ENCODE results near the gene ERC2.
A peak's percentile ranks its signal among the peaks of the same experiment; 100 is the strongest.

Gene ERC2

DNA sequence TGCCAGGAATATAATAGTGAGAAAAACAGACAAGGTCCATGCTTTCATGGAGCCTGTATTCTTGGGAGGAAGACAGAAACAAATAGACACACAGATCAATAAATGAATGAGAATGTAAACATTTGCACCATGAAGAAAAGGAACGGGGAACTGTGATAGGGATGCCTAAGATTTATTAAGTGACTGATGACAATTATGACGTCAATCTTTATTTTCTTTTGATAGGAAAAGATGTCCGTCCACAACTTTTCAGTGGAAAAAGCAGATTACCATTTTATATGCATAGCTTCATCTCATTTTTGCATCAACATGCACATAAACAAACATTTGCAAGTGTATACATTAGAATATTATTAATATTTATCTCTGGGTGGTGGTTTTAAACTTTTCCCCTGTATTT is 953.3 kb downstream of the ERC2 start:
- Histone ChIP-seq H3K79me2 (ENCODE audit: control insufficient read depth, insufficient read depth, low read length, poor library complexity) (no peaks in the 10 kb centered on the region), H4K12ac (ENCODE audit: low read depth, low read length) (no peak overlapping the region), H3K18ac (ENCODE audit: low read length) (no peak overlapping the region), H3K23ac (ENCODE audit: low read length) (no peak overlapping the region), H3K27me3 (ENCODE audit: insufficient read depth, low read length) (no peaks in the 10 kb centered on the region), H3K79me1 (ENCODE audit: low read length) (no peaks in the 10 kb centered on the region), H3K9me3 (ENCODE audit: insufficient read depth, low read depth, low read length) (no peaks in the 10 kb centered on the region), H3K4me2 (ENCODE audit: low read length) (no peak overlapping the region), H3K4me3 (ENCODE audit: low read depth, low read length) (no peak overlapping the region), H3K27ac (ENCODE audit: low read depth, low read length) (no peak overlapping the region), H2AFZ (ENCODE audit: insufficient read depth, low read length, poor library complexity) (no peak overlapping the region), H3K36me3 (ENCODE audit: control insufficient read depth in 1 of 2, insufficient read depth in 2 of 2, low read length in 2 of 2) (no peaks in the 10 kb centered on the region), H4K91ac (ENCODE audit: low read depth, low read length) (no peak overlapping the region), H2BK120ac (ENCODE audit: insufficient read depth, low read length, poor library complexity) (no peak overlapping the region), H2BK5ac (ENCODE audit: low read depth, low read length, poor library complexity) (no peak overlapping the region), H2BK12ac (ENCODE audit: low read length) (no peak overlapping the region), H3K9ac (ENCODE audit: low read length) (no peak overlapping the region), H3K4me1 (ENCODE audit: control insufficient read depth in 1 of 2, insufficient read depth in 2 of 2, low read length in 2 of 2) (peaks cover 4 to 7% of the 10 kb centered on the region in 2 experiments), H3K14ac (ENCODE audit: low read length) (no peak overlapping the region), H4K8ac (ENCODE audit: low read depth, low read length) (no peak overlapping the region), H2AK5ac (ENCODE audit: low read length) (no peak overlapping the region), H3K4ac (ENCODE audit: low read depth, low read length) (no peak overlapping the region)
- no CpG with 5 or more reads among the region's 3 CpGs for WGBS (ENCODE audit: extremely low coverage, insufficient coverage, insufficient read length)
- DNase-seq: no peak

DNA sequence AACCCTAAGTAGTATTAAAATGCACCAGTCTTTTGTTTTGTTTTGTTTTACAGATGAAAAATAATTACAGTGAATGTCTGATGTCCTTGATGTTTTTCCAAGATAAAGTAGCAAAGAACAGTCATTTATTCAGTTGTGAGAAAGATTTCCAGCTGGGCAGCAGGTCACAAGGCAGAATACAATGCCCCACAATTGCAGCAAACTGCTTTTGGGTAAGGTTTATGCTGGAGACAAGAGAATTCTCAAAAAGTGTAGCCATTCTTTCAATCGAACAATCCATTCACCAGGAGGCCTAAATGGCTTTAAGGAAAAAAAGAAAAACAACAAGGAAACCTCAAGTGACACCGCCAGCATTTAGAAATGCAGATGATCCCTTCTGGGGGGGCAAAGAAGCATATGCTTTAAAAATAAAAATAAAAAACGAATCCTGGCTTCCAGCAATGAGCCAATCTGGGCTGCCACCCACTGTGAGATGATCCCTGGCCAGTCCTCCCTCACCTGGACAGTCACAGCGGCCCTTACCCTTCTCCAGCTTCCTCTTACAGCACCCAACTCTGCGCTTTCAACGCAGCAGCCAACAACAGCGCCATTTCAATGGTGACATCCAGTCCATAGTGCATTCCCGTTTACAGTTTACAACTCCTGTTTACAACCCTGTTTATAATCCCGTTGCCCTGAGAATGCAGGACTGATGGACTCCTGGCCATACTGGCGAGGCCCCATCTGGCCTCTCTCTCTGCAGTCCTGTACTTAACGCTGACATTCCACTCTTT is 955.5 kb downstream of the ERC2 start:
- no peak for DNase-seq
- no peak overlapping the region for H4K8ac ChIP-seq (ENCODE audit: low read depth, low read length)
- H2AFZ ChIP-seq (ENCODE audit: insufficient read depth, low read length, poor library complexity): no peak overlapping the region
- no peaks in the 10 kb centered on the region for H3K79me1 ChIP-seq (ENCODE audit: low read length)
- no peak overlapping the region for H2BK120ac ChIP-seq (ENCODE audit: insufficient read depth, low read length, poor library complexity)
- no peak overlapping the region for H3K18ac ChIP-seq (ENCODE audit: low read length)
- H2BK5ac ChIP-seq (ENCODE audit: low read depth, low read length, poor library complexity): no peak overlapping the region
- no peak overlapping the region for H3K27ac ChIP-seq (ENCODE audit: low read depth, low read length)
- peaks cover 2% of the 10 kb centered on the region in 2 experiments for H3K4me1 ChIP-seq (ENCODE audit: control insufficient read depth in 1 of 2, insufficient read depth in 2 of 2, low read length in 2 of 2)
- H3K79me2 ChIP-seq (ENCODE audit: control insufficient read depth, insufficient read depth, low read length, poor library complexity): no peaks in the 10 kb centered on the region
- no peak overlapping the region for H3K9ac ChIP-seq (ENCODE audit: low read length)
- WGBS (ENCODE audit: extremely low coverage, insufficient coverage, insufficient read length): no CpG with 5 or more reads among the region's 11 CpGs
- no peaks in the 10 kb centered on the region for H3K36me3 ChIP-seq (ENCODE audit: control insufficient read depth in 1 of 2, insufficient read depth in 2 of 2, low read length in 2 of 2)
- H3K9me3 ChIP-seq (ENCODE audit: insufficient read depth, low read depth, low read length): no peaks in the 10 kb centered on the region
- H2BK12ac ChIP-seq (ENCODE audit: low read length): no peak overlapping the region
- no peak overlapping the region for H3K14ac ChIP-seq (ENCODE audit: low read length)
- no peak overlapping the region for H3K23ac ChIP-seq (ENCODE audit: low read length)
- no peak overlapping the region for H2AK5ac ChIP-seq (ENCODE audit: low read length)
- H3K4me2 ChIP-seq (ENCODE audit: low read length): no peak overlapping the region
- no peaks in the 10 kb centered on the region for H3K27me3 ChIP-seq (ENCODE audit: insufficient read depth, low read length)
- H3K4me3 ChIP-seq (ENCODE audit: low read depth, low read length): no peak overlapping the region
- H4K91ac ChIP-seq (ENCODE audit: low read depth, low read length): no peak overlapping the region
- no peak overlapping the region for H4K12ac ChIP-seq (ENCODE audit: low read depth, low read length)
- no peak overlapping the region for H3K4ac ChIP-seq (ENCODE audit: low read depth, low read length)

DNA sequence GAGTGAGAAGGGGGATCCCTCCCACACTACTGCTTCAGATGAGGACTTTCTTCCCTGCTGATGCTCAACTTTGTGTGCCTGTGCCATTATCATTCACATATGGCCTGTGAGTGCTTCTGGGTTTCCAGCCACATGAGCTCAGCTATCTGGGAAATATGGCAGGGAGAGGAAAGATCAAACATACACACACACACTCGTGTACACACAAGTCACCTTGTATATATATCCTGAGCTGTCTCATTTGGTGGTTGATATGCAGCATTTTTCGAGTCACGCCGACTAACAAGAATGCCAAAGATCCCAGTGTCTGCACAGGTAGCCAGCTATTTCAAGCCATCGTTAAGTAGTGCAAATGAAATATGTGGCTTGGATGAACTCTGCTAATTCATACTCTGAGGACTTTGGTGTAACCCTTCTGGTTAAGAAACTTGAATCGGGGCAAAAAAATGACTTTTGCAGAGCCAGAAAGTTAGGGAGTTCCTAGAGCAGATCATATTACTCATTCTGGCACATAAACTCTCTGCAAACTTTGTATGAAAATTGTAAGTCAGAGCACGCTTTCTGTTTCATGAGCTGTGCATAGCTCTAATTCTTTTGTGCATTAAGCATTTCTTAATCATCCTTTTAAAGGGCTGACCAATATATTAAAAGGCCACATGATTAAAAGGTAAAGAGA is 956.2 kb downstream of the ERC2 start:
- Histone ChIP-seq H3K23ac (ENCODE audit: low read length) (no peak overlapping the region), H2AFZ (ENCODE audit: insufficient read depth, low read length, poor library complexity) (no peak overlapping the region), H3K79me1 (ENCODE audit: low read length) (no peaks in the 10 kb centered on the region), H3K4me1 (ENCODE audit: control insufficient read depth in 1 of 2, insufficient read depth in 2 of 2, low read length in 2 of 2) (peaks cover 2% of the 10 kb centered on the region in 2 experiments), H3K4me2 (ENCODE audit: low read length) (no peak overlapping the region), H3K79me2 (ENCODE audit: control insufficient read depth, insufficient read depth, low read length, poor library complexity) (no peaks in the 10 kb centered on the region), H3K36me3 (ENCODE audit: control insufficient read depth in 1 of 2, insufficient read depth in 2 of 2, low read length in 2 of 2) (no peaks in the 10 kb centered on the region), H3K9ac (ENCODE audit: low read length) (no peak overlapping the region), H3K27ac (ENCODE audit: low read depth, low read length) (no peak overlapping the region), H2BK5ac (ENCODE audit: low read depth, low read length, poor library complexity) (no peak overlapping the region), H4K91ac (ENCODE audit: low read depth, low read length) (no peak overlapping the region), H3K14ac (ENCODE audit: low read length) (no peak overlapping the region), H2AK5ac (ENCODE audit: low read length) (no peak overlapping the region), H3K9me3 (ENCODE audit: insufficient read depth, low read depth, low read length) (no peaks in the 10 kb centered on the region), H3K4me3 (ENCODE audit: low read depth, low read length) (no peak overlapping the region), H3K4ac (ENCODE audit: low read depth, low read length) (no peak overlapping the region), H3K18ac (ENCODE audit: low read length) (no peak overlapping the region), H2BK12ac (ENCODE audit: low read length) (no peak overlapping the region), H2BK120ac (ENCODE audit: insufficient read depth, low read length, poor library complexity) (no peak overlapping the region), H4K8ac (ENCODE audit: low read depth, low read length) (no peak overlapping the region), H4K12ac (ENCODE audit: low read depth, low read length) (no peak overlapping the region), H3K27me3 (ENCODE audit: insufficient read depth, low read length) (no peaks in the 10 kb centered on the region)
- WGBS (ENCODE audit: extremely low coverage, insufficient coverage, insufficient read length): no CpG with 5 or more reads among the region's 7 CpGs
- peak in 1 of 2 donors; percentile 15 for DNase-seq

GRCh38 chr3:55508335-55508734 is 959.9 kb downstream of the ERC2 start:
- Histone ChIP-seq H4K8ac (ENCODE audit: low read depth, low read length) (no peak overlapping the region), H3K9me3 (ENCODE audit: insufficient read depth, low read depth, low read length) (no peaks in the 10 kb centered on the region), H3K27me3 (ENCODE audit: insufficient read depth, low read length) (no peaks in the 10 kb centered on the region), H4K12ac (ENCODE audit: low read depth, low read length) (no peak overlapping the region), H3K79me2 (ENCODE audit: control insufficient read depth, insufficient read depth, low read length, poor library complexity) (no peaks in the 10 kb centered on the region), H3K36me3 (ENCODE audit: control insufficient read depth in 1 of 2, insufficient read depth in 2 of 2, low read length in 2 of 2) (no peaks in the 10 kb centered on the region), H3K4me2 (ENCODE audit: low read length) (no peak overlapping the region), H3K18ac (ENCODE audit: low read length) (no peak overlapping the region), H3K27ac (ENCODE audit: low read depth, low read length) (no peak overlapping the region), H2AFZ (ENCODE audit: insufficient read depth, low read length, poor library complexity) (no peak overlapping the region), H2BK120ac (ENCODE audit: insufficient read depth, low read length, poor library complexity) (no peak overlapping the region), H3K79me1 (ENCODE audit: low read length) (no peaks in the 10 kb centered on the region), H3K4me3 (ENCODE audit: low read depth, low read length) (no peak overlapping the region), H3K4me1 (ENCODE audit: control insufficient read depth in 1 of 2, insufficient read depth in 2 of 2, low read length in 2 of 2) (peaks cover 2% of the 10 kb centered on the region in 2 experiments), H3K4ac (ENCODE audit: low read depth, low read length) (no peak overlapping the region), H3K9ac (ENCODE audit: low read length) (no peak overlapping the region), H4K91ac (ENCODE audit: low read depth, low read length) (no peak overlapping the region), H3K14ac (ENCODE audit: low read length) (no peak overlapping the region), H2BK5ac (ENCODE audit: low read depth, low read length, poor library complexity) (no peak overlapping the region), H2BK12ac (ENCODE audit: low read length) (no peak overlapping the region), H3K23ac (ENCODE audit: low read length) (no peak overlapping the region), H2AK5ac (ENCODE audit: low read length) (no peak overlapping the region)
- no CpG with 5 or more reads among the region's 8 CpGs for WGBS (ENCODE audit: extremely low coverage, insufficient coverage, insufficient read length)
- no peak for DNase-seq
